B cell (primary cell): ENCODE measurements around the gene ITPRIP. TPM values are rescaled to one million over a fixed set of nuclear protein-coding genes. Genes with fewer than 3 reads are reported as not detected.

ENCODE experiments used
- ATAC-seq: fragments of 200-7000 bp; cut with Tn5 transposase; one replicate; pipeline ENCODE4 v1.10.0; 2021; ENCODE audit warnings: low read depth, mild to moderate bottlenecking, moderate number of reproducible peaks, moderate library complexity
- CTCF ChIA-PET: fragments of 350-600 bp; sonication (Branson Sonifier 250); formaldehyde crosslinking; loops from one replicate; lab custom pipeline; 2021; ENCODE audit warnings: antibody characterized with exemption, inconsistent platforms; lab: Charles Lee
- POLR2A ChIA-PET: fragments of 350-600 bp; sonication (Branson Sonifier 250); formaldehyde crosslinking; loops from one replicate; lab custom pipeline; 2021; ENCODE audit warnings: antibody characterized with exemption; lab: Charles Lee
- DNase-seq: peaks from one replicate; pipeline ENCODE4 v3.0.0; 2013
- H2AFZ ChIP-seq: 2 replicates; pipeline ENCODE4 v1.6.1; 2012; ENCODE audit warnings: mild to moderate bottlenecking, low read depth, low read length; ENCODE audit not compliant: insufficient read depth, poor library complexity, severe bottlenecking
- H3K27ac ChIP-seq, 2 donors: 1 replicate in 1 of 2; 2 replicates in 1 of 2; pipeline ENCODE4 v1.5.1; 2012 to 2013; ENCODE audit warnings: low read length in 2 of 2, mild to moderate bottlenecking in 2 of 2, moderate library complexity in 1 of 2
- H3K27me3 ChIP-seq, 4 experiments: fragments of 200-600 bp in 1 of 4; sonication (generic) in 1 of 4; replicated peaks in 1 of 4; 1 replicate in 2 of 4; 2 replicates in 2 of 4; pipeline versions ENCODE4 v1.6.1 to v1.7.0; 2013 to 2016; ENCODE audit warnings: low read length in 3 of 4, mild to moderate bottlenecking in 2 of 4, mixed read lengths in 1 of 4, moderate library complexity in 1 of 4; ENCODE audit not compliant: insufficient read depth in 4 of 4, control insufficient read depth in 3 of 4; ENCODE audit errors: control extremely low read depth in 1 of 4
- H3K36me3 ChIP-seq, 2 experiments: replicated peaks in 1 of 2; 1 replicate in 1 of 2; 2 replicates in 1 of 2; pipeline versions ENCODE4 v1.6.1 to v1.7.1; 2013; ENCODE audit warnings: low read length in 1 of 2; ENCODE audit not compliant: insufficient read depth in 2 of 2, control insufficient read depth in 1 of 2; ENCODE audit errors: control extremely low read depth in 1 of 2, extremely low read depth in 1 of 2
- H3K4me1 ChIP-seq, 2 donors: fragments of 200-600 bp in 1 of 2; sonication (generic) in 1 of 2; 1 replicate in 1 of 2; 2 replicates in 1 of 2; pipeline versions ENCODE4 v1.5.1 to v1.6.1; 2013 to 2017; ENCODE audit warnings: low read length in 2 of 2; ENCODE audit not compliant: control insufficient read depth in 2 of 2, insufficient read depth in 2 of 2
- H3K4me2 ChIP-seq: replicated peaks from 2 replicates; pipeline ENCODE3; 2012; ENCODE audit warnings: mild to moderate bottlenecking, low read depth, low read length; ENCODE audit not compliant: poor library complexity, severe bottlenecking
- H3K4me3 ChIP-seq, 5 experiments: fragments of 200-600 bp in 1 of 5; sonication (generic) in 1 of 5; 1 replicate in 3 of 5; 2 replicates in 2 of 5; pipeline versions ENCODE4 v1.5.1 to v1.7.0; 2011 to 2016; ENCODE audit warnings: low read length in 4 of 5, mild to moderate bottlenecking in 4 of 5, low read depth in 2 of 5, control low read depth in 1 of 5, moderate library complexity in 1 of 5; ENCODE audit not compliant: insufficient read depth in 1 of 5; ENCODE audit errors: control extremely low read depth in 1 of 5, extremely low read depth in 1 of 5
- H3K79me2 ChIP-seq: fragments of 200-600 bp; sonication (generic); one replicate; pipeline ENCODE4 v1.6.0; 2016; ENCODE audit warnings: low read length; ENCODE audit not compliant: control insufficient read depth, insufficient read depth
- H3K9ac ChIP-seq: fragments of 200-600 bp; sonication (generic); 2 replicates; pipeline ENCODE4 v1.6.1; 2017; ENCODE audit warnings: mild to moderate bottlenecking, low read length, moderate library complexity
- H3K9me3 ChIP-seq, 3 donors: one replicate each; pipeline versions ENCODE4 v1.6.1 to v1.7.1; 2013; ENCODE audit warnings: low read length in 2 of 3; ENCODE audit not compliant: control insufficient read depth in 2 of 3, insufficient read depth in 1 of 3; ENCODE audit errors: control extremely low read depth in 1 of 3
- H4K20me1 ChIP-seq: 2 replicates; pipeline ENCODE4 v1.6.0; 2012; ENCODE audit warnings: mild to moderate bottlenecking, low read length; ENCODE audit not compliant: insufficient read depth, control insufficient read depth, poor library complexity, severe bottlenecking
- H3K27ac Mint-ChIP-seq: one replicate; pipeline ENCODE4 v1.8.0; 2021; ENCODE audit warnings: mixed read lengths
- H3K27me3 Mint-ChIP-seq: one replicate; pipeline ENCODE4 v1.8.0; 2021; ENCODE audit warnings: mixed read lengths
- H3K4me1 Mint-ChIP-seq: one replicate; pipeline ENCODE4 v1.8.0; 2021; ENCODE audit warnings: mixed read lengths
- H3K4me3 Mint-ChIP-seq: one replicate; pipeline ENCODE4 v1.8.0; 2021; ENCODE audit warnings: mixed read lengths
- H3K9me3 Mint-ChIP-seq: one replicate; pipeline ENCODE4 v1.8.0; 2022; ENCODE audit warnings: mixed read lengths; ENCODE audit not compliant: insufficient read depth
- CTCF ChIP-seq: fragments of 200-600 bp; IDR thresholded peaks from one replicate; pipeline ENCODE4 v1.8.0; 2022; ENCODE audit warnings: antibody characterized with exemption, mild to moderate bottlenecking
- EZH2 ChIP-seq: IDR thresholded peaks from 2 replicates; pipeline ENCODE4 v1.6.1; 2012; ENCODE audit warnings: borderline replicate concordance, low read depth, mild to moderate bottlenecking, moderate library complexity, low read length; ENCODE audit not compliant: insufficient read depth, poor library complexity, severe bottlenecking
- WGBS: methylation state at CpG from one replicate; pipeline ENCODE4 v1.1.5; 2013; ENCODE audit warnings: missing lambda C conversion rate; ENCODE audit not compliant: insufficient coverage; 5-methylcytosine and 5-hydroxymethylcytosine counted together
- intact Hi-C: fragments of 100-400 bp; cut with micrococcal nuclease; formaldehyde crosslinking; loops from one replicate; pipeline ENCODE4 v1.10.0; 2022
- polyA plus RNA-seq: library from polyadenylated mRNA; depleted of rRNA; stranded (reverse); fragments of >200 nt; gene quantifications from 2 replicates; pipeline ENCODE4 v1.2.3, GENCODE V29; 2012
- total RNA-seq, 2 donors: library from RNA; stranded (reverse); fragments of 120-200 nt in 1 of 2; gene quantifications; 1 replicate in 1 of 2; 2 replicates in 1 of 2; pipeline versions ENCODE4 v1.2.3 to v1.2.4, GENCODE V29; 2013 to 2022

ITPRIP gene
- total and polyA plus RNA-seq, 2 donors (not counting 1 experiment from before 2014, with no cell fraction given) = 22.5 to 28.5 TPM

DNA sequence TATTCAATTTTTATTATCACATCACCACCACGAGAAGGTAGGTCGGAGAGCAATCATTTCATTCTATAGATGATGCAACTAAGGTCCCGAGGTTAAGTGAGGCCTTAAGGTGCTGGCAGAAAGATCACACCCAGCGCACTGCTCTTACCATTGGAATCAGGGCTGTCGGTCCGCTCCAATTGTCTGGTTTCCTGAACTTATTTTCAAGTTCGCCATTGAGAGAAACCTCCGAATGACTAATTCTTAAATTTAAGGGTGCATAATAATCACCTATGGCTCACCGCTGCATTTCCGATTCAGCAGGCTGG, 69.9 kb downstream of the ITPRIP start:
- H3K9me3 Mint-ChIP-seq = no peaks in the 10 kb centered on the region
- peak overlapping the region; percentile 90 to 95 for H3K27ac ChIP-seq
- peaks cover 20 to 22% of the 10 kb centered on the region in 2 donors for H3K4me1 ChIP-seq
- H3K4me2 ChIP-seq = peak overlapping the region; percentile 76
- peak overlapping the region; percentile 70 for H2AFZ ChIP-seq
- ChIA-PET CTCF (interaction anchor here (0.6 to 3.4 kb wide), 4 partner anchors 11 to 83 kb away, joined by 3 to 11 read pairs (median 6); no protein-coding TSS in a partner anchor), POLR2A (interaction anchor here (1.2 to 1.6 kb wide), 3 partner anchors 15 to 70 kb away, joined by 3 to 6 read pairs (median 4); partner anchors contain the start of gene ITPRIP)
- 20% methylated on average over 9 of the region's 10 CpGs for WGBS
- H3K4me1 Mint-ChIP-seq = peaks cover 41% of the 10 kb centered on the region
- peaks cover 10% of the 10 kb centered on the region for H4K20me1 ChIP-seq
- TF ChIP-seq EZH2 (no peak), CTCF (no peak)
- H3K9ac ChIP-seq = peak overlapping the region; percentile 93
- peak overlapping the region; percentile 88 for H3K4me3 Mint-ChIP-seq
- DNase-seq (no peak), ATAC-seq (no peak)
- no peaks in the 10 kb centered on the region for H3K27me3 ChIP-seq
- H3K36me3 ChIP-seq = peaks cover 10 to 24% of the 10 kb centered on the region in 2 experiments
- peak overlapping the region; percentile 68 to 90 (median 86) for H3K4me3 ChIP-seq
- intact Hi-C loops = loop anchor here (1.0 to 5.0 kb wide), 3 partner anchors 13 to 1351 kb away; partner anchors contain the start of genes CNNM2 and SLK
- peak overlapping the region; percentile 92 for H3K27ac Mint-ChIP-seq
- no peaks in the 10 kb centered on the region for H3K27me3 Mint-ChIP-seq
- no peaks in the 10 kb centered on the region for H3K9me3 ChIP-seq
- H3K79me2 ChIP-seq = peaks cover 38% of the 10 kb centered on the region

GRCh38 chr10:104267721-104268404, 70.4 kb downstream of the ITPRIP start:
- Histone ChIP-seq H3K4me1 (peaks cover 20 to 22% of the 10 kb centered on the region in 2 donors), H3K4me2 (peak overlapping the region; percentile 76), H3K27me3 (no peaks in the 10 kb centered on the region), H3K27ac (peak overlapping the region; percentile 90 to 95), H3K9me3 (no peaks in the 10 kb centered on the region), H3K4me3 (peak overlapping the region; percentile 68 to 90 (median 86)), H3K36me3 (peaks cover 10 to 29% of the 10 kb centered on the region in 2 experiments), H2AFZ (peak overlapping the region; percentile 70), H3K9ac (peak overlapping the region; percentile 93), H4K20me1 (peaks cover 10% of the 10 kb centered on the region), H3K79me2 (peaks cover 38% of the 10 kb centered on the region)
- ChIA-PET CTCF (interaction anchor here (2.0 kb wide), 1 partner anchor 11 kb away, joined by 7 read pairs; no protein-coding TSS in a partner anchor), POLR2A (interaction anchor here (0.7 kb wide), 1 partner anchor 1555 kb away, joined by 4 read pairs; no protein-coding TSS in a partner anchor)
- Mint-ChIP-seq H3K4me1 (peaks cover 41% of the 10 kb centered on the region), H3K4me3 (peak overlapping the region; percentile 88), H3K27me3 (no peaks in the 10 kb centered on the region), H3K9me3 (no peaks in the 10 kb centered on the region), H3K27ac (peak overlapping the region; percentile 92)
- ATAC-seq (no peak), DNase-seq (no peak)
- intact Hi-C loops = loop anchor here (1.0 to 5.0 kb wide), 3 partner anchors 13 to 1351 kb away; partner anchors contain the start of genes CNNM2 and SLK
- TF ChIP-seq EZH2 = no peak
- no peak for TF ChIP-seq CTCF
- WGBS = 81% methylated on average over 3 of the region's 14 CpGs
